Hepatocyte (in vitro differentiated cells): Measurements from ENCODE around the gene OSBPL10. TPM values are rescaled to one million over a fixed set of nuclear protein-coding genes. Genes with fewer than 3 reads are reported as not detected.

ENCODE experiments used
- DNase-seq: peaks from one replicate; pipeline ENCODE4 v3.0.0-alpha.2; 2016; ENCODE audit warnings: low spot score
- H2AFZ ChIP-seq: fragments of 200-600 bp; sonication (generic); 2 replicates; pipeline ENCODE4 v1.6.0; 2016; ENCODE audit warnings: antibody characterized with exemption, mild to moderate bottlenecking
- H3K27ac ChIP-seq: fragments of 200-600 bp; sonication (generic); 2 replicates; pipeline ENCODE4 v1.5.1; 2016; ENCODE audit warnings: mild to moderate bottlenecking
- H3K27me3 ChIP-seq: fragments of 200-600 bp; sonication (generic); 2 replicates; pipeline ENCODE4 v1.6.1; 2016
- H3K36me3 ChIP-seq: fragments of 200-600 bp; sonication (generic); replicated peaks from 2 replicates; pipeline ENCODE4 v1.5.1; 2016; ENCODE audit warnings: low read depth; ENCODE audit not compliant: insufficient read depth
- H3K4me1 ChIP-seq: fragments of 200-600 bp; sonication (generic); 2 replicates; pipeline ENCODE4 v1.5.1; 2016; ENCODE audit warnings: mild to moderate bottlenecking, moderate library complexity; ENCODE audit not compliant: insufficient read depth
- H3K4me2 ChIP-seq: fragments of 200-600 bp; sonication (generic); 2 replicates; pipeline ENCODE4 v1.6.0; 2016
- H3K4me3 ChIP-seq: fragments of 200-600 bp; sonication (generic); 2 replicates; pipeline ENCODE4 v1.5.1; 2016; ENCODE audit warnings: mild to moderate bottlenecking
- H3K79me2 ChIP-seq: fragments of 200-600 bp; sonication (generic); 2 replicates; pipeline ENCODE4 v1.6.0; 2017; ENCODE audit warnings: mild to moderate bottlenecking
- H3K9me2 ChIP-seq: fragments of 200-600 bp; sonication (generic); replicated peaks from 2 replicates; pipeline ENCODE4 v1.6.0; 2017; ENCODE audit warnings: mild to moderate bottlenecking; ENCODE audit not compliant: insufficient read depth
- H3K9me3 ChIP-seq: fragments of 200-600 bp; sonication (generic); 2 replicates; pipeline ENCODE4 v1.5.1; 2016; ENCODE audit warnings: low read depth, mild to moderate bottlenecking
- H4K20me1 ChIP-seq: fragments of 200-600 bp; sonication (generic); 2 replicates; pipeline ENCODE4 v1.6.0; 2016; ENCODE audit warnings: mild to moderate bottlenecking; ENCODE audit not compliant: insufficient read depth, poor library complexity, severe bottlenecking
- EZH2 ChIP-seq: fragments of 200-600 bp; sonication (generic); IDR thresholded peaks from 2 replicates; pipeline ENCODE4 v1.6.1; 2016; ENCODE audit warnings: antibody characterized with exemption, mild to moderate bottlenecking, borderline replicate concordance
- EZH2phosphoT487 ChIP-seq: fragments of 200-600 bp; sonication (generic); IDR thresholded peaks from one replicate; pipeline ENCODE4 v1.6.1; 2018; ENCODE audit warnings: antibody characterized with exemption, mild to moderate bottlenecking, low read depth, moderate library complexity; ENCODE audit not compliant: unreplicated experiment, severe bottlenecking
- WGBS: methylation state at CpG from one replicate; pipeline ENCODE4 v1.1.6; 2016; ENCODE audit warnings: low lambda C conversion rate; ENCODE audit errors: missing lambda C conversion rate; 5-methylcytosine and 5-hydroxymethylcytosine counted together
- polyA plus RNA-seq: library from polyadenylated mRNA; unstranded; fragments of >200 nt; fragmentation: Nextera tagmentation; extraction: Ambion mirVana; gene quantifications from 2 replicates; pipeline ENCODE4 v1.2.1, GENCODE V29; 2016
- total RNA-seq: library from RNA; depleted of rRNA; stranded (reverse); fragments of >200 nt; gene quantifications from 2 replicates; pipeline ENCODE4 v1.2.3, GENCODE V29; 2014
- TF ChIP-seq, protein P1 (sequence below): fragments of 200-600 bp; sonication (generic); IDR thresholded peaks from 2 replicates; pipeline ENCODE4 v1.5.1; 2016; ENCODE audit warnings: antibody characterized with exemption, mild to moderate bottlenecking; ENCODE audit not compliant: poor library complexity

The OSBPL10 gene
- total and polyA plus RNA-seq, 2 experiments from 2014 or later: 18.2 to 32.8 TPM

DNA sequence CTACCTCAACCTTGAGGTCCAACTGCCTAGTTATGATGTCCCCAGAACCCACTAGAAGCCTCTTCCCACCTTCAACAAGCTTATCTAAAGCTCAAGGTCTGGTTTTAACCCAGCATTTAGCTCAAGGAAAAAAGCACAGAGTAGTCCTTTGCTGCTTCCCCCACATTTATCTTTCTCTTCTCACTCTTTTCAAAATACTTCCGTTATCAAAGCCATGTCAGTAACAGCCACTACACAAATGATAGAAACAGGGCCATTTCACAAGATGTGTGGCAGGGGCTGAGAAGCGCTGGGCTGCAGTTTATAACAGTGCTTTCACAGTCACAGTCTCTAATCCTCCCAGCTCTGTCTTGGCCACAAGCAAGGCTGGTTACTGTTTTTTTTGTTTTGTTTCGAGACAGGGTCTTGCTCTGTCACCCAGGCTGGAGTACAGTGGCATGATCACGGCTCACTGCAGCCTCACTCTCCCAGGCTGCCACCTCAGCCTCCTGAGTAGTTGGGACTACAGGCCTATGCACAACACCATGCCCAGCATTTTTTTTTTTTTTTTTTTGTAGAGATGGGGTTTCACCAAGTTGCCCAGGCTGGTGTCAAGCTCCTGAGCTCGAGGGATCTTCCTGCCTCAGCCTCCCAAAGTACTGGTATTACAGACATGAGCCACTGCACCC is 218.8 kb downstream of the OSBPL10 start:
- Histone ChIP-seq H3K4me2 (peak overlapping the region; percentile 8), H3K27ac (no peak overlapping the region), H3K27me3 (no peaks in the 10 kb centered on the region), H3K9me2 (no peaks in the 10 kb centered on the region), H3K36me3 (no peaks in the 10 kb centered on the region), H2AFZ (no peak overlapping the region), H3K4me1 (peaks cover 6% of the 10 kb centered on the region), H3K79me2 (no peaks in the 10 kb centered on the region), H3K9me3 (no peaks in the 10 kb centered on the region), H4K20me1 (no peaks in the 10 kb centered on the region), H3K4me3 (no peak overlapping the region)
- 71% methylated on average over 5 of the region's 5 CpGs for WGBS
- no peak for DNase-seq
- TF ChIP-seq EZH2phosphoT487: no peak
- no peak for TF ChIP-seq EZH2
- TF ChIP-seq, protein P1, sequence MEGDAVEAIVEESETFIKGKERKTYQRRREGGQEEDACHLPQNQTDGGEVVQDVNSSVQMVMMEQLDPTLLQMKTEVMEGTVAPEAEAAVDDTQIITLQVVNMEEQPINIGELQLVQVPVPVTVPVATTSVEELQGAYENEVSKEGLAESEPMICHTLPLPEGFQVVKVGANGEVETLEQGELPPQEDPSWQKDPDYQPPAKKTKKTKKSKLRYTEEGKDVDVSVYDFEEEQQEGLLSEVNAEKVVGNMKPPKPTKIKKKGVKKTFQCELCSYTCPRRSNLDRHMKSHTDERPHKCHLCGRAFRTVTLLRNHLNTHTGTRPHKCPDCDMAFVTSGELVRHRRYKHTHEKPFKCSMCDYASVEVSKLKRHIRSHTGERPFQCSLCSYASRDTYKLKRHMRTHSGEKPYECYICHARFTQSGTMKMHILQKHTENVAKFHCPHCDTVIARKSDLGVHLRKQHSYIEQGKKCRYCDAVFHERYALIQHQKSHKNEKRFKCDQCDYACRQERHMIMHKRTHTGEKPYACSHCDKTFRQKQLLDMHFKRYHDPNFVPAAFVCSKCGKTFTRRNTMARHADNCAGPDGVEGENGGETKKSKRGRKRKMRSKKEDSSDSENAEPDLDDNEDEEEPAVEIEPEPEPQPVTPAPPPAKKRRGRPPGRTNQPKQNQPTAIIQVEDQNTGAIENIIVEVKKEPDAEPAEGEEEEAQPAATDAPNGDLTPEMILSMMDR: no peak

DNA sequence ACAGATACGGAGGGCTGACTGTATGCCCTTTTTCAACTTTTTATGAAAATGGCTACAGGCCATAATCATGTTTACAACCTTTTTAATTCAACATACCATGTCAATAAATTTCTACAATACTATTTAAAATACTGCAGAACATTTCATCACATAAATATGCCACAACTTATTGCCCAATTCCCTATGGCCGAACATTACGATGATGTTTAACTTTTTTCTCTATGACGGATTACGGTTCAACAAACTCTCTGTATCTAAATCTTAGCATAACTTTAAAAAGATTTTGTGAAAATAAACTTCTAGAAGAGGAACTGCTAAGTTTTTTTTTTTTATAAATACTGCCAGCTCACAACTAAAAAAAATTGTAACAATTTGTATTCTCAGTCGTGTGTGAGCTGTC is 220.4 kb downstream of the OSBPL10 start:
- H3K27me3 ChIP-seq: no peaks in the 10 kb centered on the region
- 67% methylated on average over 6 of the region's 6 CpGs for WGBS

DNA sequence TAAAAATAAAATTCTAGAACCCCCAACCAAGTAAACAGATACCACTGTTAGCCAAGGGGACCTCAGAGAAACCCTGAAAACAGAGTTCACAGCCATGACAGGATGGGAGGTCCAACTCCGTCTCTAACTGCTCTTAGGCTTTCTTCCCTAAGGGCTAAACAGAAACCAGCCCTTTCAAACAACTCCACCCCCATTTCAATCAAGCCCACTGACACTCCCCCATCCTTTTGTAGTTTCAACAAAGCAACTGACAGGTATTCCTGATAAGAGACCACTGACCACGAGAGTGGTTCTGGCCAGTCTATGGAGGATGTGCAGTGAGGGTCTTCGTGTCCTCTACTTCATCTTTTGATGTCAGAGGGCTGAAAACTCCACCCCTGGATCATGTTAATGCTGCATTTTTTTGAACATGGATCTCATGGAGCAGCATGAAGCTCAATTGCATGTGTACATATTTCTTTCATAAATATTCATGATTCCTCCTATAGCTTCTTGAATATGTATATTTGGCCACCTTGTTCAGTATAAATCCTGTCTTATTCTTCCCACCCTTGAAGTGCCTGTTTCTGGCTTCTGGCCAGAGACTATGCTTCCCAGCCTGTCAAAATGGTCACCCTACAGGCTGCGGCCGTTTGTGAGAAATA is 222.6 kb downstream of the OSBPL10 start:
- Histone ChIP-seq H3K27me3 (no peaks in the 10 kb centered on the region), H3K9me3 (no peaks in the 10 kb centered on the region), H3K4me2 (no peak overlapping the region), H3K4me1 (peaks cover 6% of the 10 kb centered on the region), H3K79me2 (no peaks in the 10 kb centered on the region), H4K20me1 (no peaks in the 10 kb centered on the region), H3K36me3 (no peaks in the 10 kb centered on the region), H3K27ac (no peak overlapping the region), H3K4me3 (no peak overlapping the region), H3K9me2 (no peaks in the 10 kb centered on the region), H2AFZ (no peak overlapping the region)
- WGBS: 74% methylated on average over 5 of the region's 5 CpGs
- no peak for DNase-seq
- TF ChIP-seq, protein P1: no peak
- TF ChIP-seq EZH2phosphoT487: no peak

More for the DNA sequence above, 220.4 kb downstream of the OSBPL10 start:
- Histone ChIP-seq H3K9me2 (no peaks in the 10 kb centered on the region), H3K4me2 (no peak overlapping the region), H3K4me3 (no peak overlapping the region), H3K4me1 (peaks cover 6% of the 10 kb centered on the region), H2AFZ (no peak overlapping the region), H3K79me2 (no peaks in the 10 kb centered on the region), H3K36me3 (no peaks in the 10 kb centered on the region), H3K9me3 (no peaks in the 10 kb centered on the region), H4K20me1 (no peaks in the 10 kb centered on the region), H3K27ac (no peak overlapping the region)
- no peak for DNase-seq
- TF ChIP-seq, protein P1: no peak
- TF ChIP-seq EZH2phosphoT487 (no peak), EZH2 (no peak)
